Astrocyte of the hippocampus (primary cell): Measurements from ENCODE around the gene TRMT61B.

Experiments used
- DNase-seq: peaks from one replicate; pipeline ENCODE4 v3.0.0; 2011; ENCODE audit warnings: low read depth, low spot score

The TRMT61B gene

DNA sequence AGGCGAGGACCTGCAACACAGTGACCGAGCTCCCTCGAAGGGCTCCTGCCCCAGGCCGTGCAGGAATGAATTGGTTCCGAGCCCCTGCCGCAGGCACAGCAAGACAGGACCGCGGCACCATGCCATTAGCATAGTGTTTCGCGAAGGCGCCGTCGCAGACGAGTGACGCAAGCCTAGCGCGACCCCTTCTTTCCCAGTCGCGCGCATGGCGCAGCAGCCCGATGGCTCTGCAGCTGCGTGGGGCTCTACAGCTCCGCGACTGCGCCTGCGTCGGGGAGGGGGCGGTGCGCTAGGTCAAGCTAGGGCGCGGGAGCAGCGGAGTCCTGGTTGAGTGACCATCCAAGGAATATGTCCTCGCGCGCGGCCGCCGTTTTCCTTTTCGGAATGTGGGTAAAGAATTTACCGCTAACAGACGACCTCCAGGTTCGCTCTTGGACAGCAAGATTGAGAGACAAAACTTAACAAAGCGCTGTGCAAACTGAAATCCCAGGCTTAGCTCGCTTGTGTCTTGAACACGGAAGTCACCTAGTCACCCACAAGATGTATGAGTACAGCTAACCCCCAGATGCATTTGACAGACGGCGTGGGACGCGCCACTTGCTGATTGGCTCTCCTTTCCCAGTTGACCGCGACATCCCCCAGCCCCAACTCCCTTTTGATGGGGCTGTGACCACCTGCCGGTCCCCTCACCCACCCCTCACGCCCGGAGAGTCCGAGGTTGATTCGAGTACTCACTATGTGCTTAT, at the start of gene TRMT61B:
TSS of gene TRMT61B (minus strand) at position 164 of the 746 bp plus-strand sequence. CDS start at position 132, 32 bp downstream.
- DNase-seq = peak; percentile 99

DNA sequence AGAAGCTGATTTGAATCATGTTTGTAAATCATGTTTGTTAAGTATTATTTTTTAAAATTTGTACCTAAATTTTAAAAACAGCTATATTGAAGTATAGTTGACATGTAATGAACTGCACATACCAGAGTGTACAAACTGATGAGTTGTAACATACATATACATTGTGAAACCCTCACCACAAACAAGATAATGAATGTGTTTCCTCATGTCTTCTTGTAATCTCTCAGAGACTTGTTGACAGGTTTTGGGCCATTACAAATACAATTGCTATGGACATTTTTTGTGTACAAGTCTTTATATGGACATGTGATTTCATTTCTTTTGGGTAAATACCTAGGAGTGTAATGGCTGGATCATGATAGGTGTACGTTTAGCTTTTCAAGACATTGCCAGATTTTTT, 45.8 kb upstream of the TRMT61B start:
- DNase-seq = no peak

GRCh38 chr2:28909655-28910353, 39.7 kb upstream of the TRMT61B start:
- no peak for DNase-seq

GRCh38 chr2:28908172-28908571, 38.1 kb upstream of the TRMT61B start:
- DNase-seq = no peak

DNA sequence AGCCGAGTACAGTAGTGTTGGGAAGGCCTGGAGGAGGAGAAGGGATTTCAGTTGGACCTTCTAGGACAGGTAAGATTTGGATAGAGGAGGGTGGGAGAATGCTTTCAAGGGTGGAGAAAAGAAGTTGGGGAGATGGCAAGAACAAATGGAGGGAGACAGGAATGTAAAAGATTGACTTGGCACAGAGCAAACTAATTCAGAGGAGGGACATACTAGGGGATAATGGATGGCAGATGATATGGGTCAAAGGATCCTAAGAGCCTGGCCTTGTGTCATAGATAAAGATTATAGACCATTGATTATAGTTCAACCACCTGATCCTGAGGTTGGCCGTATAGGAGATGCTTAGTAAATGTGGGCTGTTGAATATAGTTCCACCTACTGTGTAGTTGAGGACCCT, 36.7 kb upstream of the TRMT61B start:
- no peak for DNase-seq

- no peak for DNase-seq
These were observed 36.3 kb upstream of the TRMT61B start for GRCh38 chr2:28906376-28906775.

- no peak for DNase-seq
These were observed 35.4 kb upstream of the TRMT61B start for GRCh38 chr2:28905533-28905932.

DNA sequence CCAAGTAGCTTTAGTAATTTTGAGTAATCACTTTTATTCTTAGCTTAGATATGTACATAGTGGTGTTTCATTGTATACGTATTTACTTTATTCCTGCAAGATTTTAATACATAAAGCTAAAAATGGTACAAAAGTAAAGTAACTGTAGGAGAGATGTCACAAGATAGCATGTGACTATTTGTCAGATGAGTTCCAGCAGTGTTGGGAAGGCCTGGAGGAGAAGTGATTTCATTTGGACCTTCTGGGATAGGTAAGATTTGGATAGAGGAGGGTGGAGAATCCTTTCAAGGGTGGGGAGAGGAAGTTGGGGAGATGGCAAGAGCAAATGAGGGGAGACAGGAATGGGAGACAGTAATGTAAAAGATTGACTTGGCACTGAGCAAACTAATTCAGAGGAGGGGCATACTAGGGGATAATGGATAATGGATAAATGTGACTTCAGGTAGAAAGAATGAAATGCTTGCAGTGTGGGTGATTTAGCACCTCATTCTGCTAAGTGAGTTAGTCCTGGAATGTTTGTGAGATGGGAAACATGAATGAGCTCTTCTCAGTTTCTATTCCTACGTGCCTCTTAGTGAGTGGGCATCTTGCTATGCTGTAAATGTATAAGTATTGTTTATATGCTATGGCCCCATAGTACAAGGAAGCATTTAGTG, 34.8 kb upstream of the TRMT61B start:
- peak; percentile 36 for DNase-seq

- peak; percentile 65 for DNase-seq
These were observed 34.2 kb upstream of the TRMT61B start for GRCh38 chr2:28904295-28904694.

DNA sequence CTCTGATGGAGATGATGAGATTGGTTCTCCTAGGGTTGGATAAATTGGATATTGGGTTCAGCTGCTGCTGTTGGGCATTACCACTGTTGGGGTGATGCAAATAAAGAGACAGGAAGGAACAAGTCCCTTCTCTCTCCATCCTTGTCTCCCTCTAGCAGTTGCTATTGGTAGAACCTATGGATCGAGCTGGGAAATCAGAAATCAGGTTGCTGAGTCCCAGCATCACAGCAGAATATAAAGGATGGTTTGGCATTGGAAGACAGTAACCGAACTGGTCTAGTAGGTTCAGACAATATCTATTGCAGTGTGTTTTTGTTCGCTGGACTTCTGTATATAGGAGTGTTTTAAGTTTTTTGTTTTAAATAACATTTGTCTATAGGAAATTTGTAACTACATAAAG, 32.5 kb upstream of the TRMT61B start:
- DNase-seq = no peak

DNA sequence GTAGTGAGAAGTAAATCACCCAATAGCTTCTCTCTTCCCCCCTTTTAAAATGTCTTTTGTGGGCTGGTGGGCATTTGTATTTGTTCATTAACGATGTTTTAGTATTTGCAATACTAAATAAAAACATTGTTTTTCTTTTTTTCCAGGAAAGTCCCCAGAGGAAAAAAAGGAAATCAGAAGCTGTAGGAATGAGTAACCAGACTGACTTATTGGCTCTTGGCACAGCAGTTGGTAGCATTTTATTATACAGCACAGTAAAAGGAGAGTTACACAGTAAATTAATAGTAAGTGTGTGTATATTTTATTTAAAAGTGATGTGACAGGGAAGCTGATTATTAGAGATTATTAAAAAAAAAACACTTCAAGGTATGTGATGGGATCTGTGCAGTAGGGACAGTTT, 31.7 kb upstream of the TRMT61B start:
- no peak for DNase-seq

- no peak for DNase-seq
These were observed 31.1 kb upstream of the TRMT61B start for GRCh38 chr2:28901202-28901601.

DNA sequence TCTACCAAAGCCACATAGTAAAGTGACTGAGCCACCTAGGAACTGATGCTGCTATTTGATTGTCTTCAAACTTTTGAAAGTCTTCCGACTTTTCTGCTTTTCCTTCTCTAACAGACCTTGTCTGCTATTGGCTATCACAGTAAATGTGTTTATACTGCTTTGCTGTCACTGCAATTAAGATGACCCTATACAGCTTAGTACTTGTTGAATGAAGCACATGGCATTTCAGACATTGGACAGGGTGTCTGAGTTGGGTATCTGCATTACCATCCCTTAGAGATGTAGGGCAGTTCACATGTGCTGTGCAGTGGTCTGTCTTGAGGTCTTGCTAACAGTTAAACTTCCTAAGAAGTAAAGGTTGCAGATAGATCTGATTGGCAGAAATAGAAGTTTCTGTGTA, 27.9 kb upstream of the TRMT61B start:
- no peak for DNase-seq

DNA sequence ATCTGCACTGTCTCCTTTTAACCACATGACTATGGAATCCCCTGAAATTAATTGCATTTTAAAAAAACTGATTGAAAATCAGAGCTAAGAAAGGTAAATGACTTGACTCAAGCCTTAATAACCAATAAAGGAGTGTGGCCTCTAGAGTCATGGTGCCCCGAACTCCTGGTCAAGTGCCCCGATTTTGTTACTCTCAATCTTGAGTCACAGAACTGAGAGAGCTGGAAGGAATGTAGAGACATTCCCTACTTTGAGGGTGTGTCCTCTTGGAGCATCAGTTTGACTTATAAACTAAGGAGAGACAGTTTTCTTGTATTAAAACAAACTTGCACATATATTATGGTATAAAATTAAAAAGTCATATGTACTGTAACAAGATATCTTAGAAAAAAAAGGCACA, 26.8 kb upstream of the TRMT61B start:
- DNase-seq = peak; percentile 24

- DNase-seq = peak; percentile 52
These were observed 25.2 kb upstream of the TRMT61B start for GRCh38 chr2:28895189-28895893.

DNA sequence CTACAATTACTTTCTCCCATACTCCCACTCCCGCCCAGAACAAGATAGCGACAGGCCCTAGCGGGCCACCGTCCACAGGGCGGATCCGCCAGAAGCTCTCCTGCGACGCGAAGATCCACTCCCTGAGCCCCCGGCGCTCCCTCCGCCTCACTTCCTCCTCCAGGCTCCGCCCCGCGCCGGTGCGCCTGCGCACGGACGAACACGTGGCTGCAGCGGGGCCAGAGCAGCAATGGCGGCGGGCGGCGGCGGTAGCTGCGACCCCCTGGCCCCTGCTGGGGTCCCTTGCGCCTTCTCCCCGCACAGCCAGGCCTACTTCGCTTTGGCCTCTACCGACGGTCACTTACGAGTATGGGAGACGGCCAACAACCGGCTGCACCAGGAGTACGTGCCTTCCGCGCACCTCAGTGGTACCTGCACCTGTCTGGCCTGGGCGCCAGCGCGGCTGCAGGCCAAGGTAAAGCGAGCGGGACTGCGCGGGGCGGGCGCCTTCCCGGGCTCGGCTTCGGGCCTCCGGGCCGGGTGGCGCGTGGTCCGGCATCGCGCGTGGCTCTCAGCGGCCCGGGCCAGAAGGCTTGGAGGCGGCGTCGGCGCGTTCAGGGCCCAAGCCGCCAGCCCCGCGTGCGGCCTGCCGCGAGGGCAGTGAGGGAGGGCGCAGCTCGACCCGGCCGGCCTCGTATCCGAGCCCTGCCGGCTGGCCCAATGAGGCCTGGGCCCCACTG, 24.5 kb upstream of the TRMT61B start, which contains the start of gene WDR43:
TSS of gene WDR43 (plus strand) at position 198 of the 719 bp plus-strand sequence. CDS start at position 230, 32 bp downstream.
- peak; percentile 99 for DNase-seq

- no peak for DNase-seq
These were observed 23.4 kb upstream of the TRMT61B start for GRCh38 chr2:28893488-28893887.

DNA sequence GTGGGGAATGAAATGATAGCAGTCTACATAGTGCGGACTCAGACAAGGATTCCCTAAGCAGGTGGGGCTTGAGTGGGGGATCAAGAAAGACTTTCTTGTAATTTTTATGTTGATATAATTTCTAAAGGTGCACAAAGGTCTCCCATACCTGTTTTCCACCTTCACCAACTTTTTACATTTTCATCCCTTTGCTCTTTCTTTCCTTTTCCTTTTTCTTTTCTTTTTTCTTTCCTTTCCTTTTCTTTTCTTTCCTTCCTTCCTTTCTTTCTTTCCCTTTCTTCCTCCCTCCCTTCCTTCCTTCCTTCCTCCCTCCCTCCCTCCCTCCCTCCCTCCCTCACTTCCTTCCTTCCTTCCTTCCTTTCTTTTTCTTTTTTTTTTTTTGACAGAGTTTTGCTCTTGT, 10.1 kb upstream of the TRMT61B start:
- DNase-seq = no peak

GRCh38 chr2:28871620-28872019, 1.5 kb upstream of the TRMT61B start:
- DNase-seq = no peak

DNA sequence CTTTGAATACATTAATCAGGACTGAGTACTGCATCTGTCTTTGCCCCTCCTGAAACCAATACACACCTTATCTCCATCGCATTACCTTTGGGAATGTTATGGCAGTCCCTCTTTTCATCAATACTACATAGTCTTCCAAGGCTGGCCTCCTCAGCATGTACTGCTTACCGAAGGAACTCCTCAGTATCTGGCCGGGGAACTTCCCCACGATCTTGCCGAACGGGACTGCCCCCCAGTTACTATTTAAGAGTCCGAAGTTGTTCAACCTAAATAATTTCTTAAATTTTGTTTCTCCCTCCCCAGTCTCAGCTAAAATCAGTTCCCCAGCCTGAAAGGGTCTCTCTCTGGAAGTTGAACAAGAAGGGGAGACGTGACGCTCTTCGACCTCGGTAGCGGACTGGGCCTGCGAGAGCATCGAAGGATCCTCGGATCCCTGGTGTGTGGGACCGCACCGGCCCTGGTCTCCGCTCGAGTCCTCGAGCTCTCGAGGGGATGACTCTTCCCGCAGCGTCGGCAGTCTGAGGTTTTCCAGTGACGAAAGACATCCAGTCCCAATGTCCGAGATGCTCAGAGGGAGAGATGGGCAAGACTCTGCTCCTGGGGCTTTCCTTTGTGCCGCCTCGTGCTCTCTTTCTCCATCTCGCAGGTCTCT, 489 bp downstream of the TRMT61B start:
- no peak for DNase-seq

- DNase-seq = no peak
These were observed 1.5 kb downstream of the TRMT61B start for GRCh38 chr2:28868611-28869010.
